Mucosa of descending colon (tissue), 3 donors: ENCODE data around the gene PON2. TPM values are rescaled to one million over a fixed set of nuclear protein-coding genes. Genes with fewer than 3 reads are reported as not detected.

ENCODE experiments used
- ATAC-seq: fragments of 200-7000 bp; cut with Tn5 transposase; one replicate; pipeline ENCODE4 v1.9.1; 2020; ENCODE audit warnings: mild to moderate bottlenecking, moderate library complexity
- DNase-seq, 3 donors: peaks; one replicate each; pipeline ENCODE4 v3.0.0-alpha.2; 2020
- H3K36me3 ChIP-seq: fragments of 200-600 bp; one replicate; pipeline ENCODE4 v1.8.0; 2021; ENCODE audit warnings: low read depth, mild to moderate bottlenecking
- H3K4me1 ChIP-seq: fragments of 200-600 bp; one replicate; pipeline ENCODE4 v1.8.0; 2021; ENCODE audit warnings: low read depth, mild to moderate bottlenecking
- H3K4me3 ChIP-seq: fragments of 200-600 bp; one replicate; pipeline ENCODE4 v1.8.0; 2021; ENCODE audit warnings: mild to moderate bottlenecking
- H3K9me3 ChIP-seq: fragments of 200-600 bp; one replicate; pipeline ENCODE4 v1.8.0; 2021; ENCODE audit warnings: mild to moderate bottlenecking
- CTCF ChIP-seq: fragments of 200-600 bp; IDR thresholded peaks from one replicate; pipeline ENCODE4 v1.8.0; 2022; ENCODE audit warnings: antibody characterized with exemption, mild to moderate bottlenecking
- intact Hi-C, 2 donors: fragments of 100-400 bp; cut with DNase I in 1 of 2; cut with micrococcal nuclease in 1 of 2; formaldehyde crosslinking; loops; one replicate each; pipeline versions ENCODE4 v1.11.0 to v1.11.1; 2022; cut with DNase I, micrococcal nuclease
- total RNA-seq, 3 donors: library from RNA; stranded (reverse); fragmentation: NEBNext Ultra II Directional in 2 of 3; extraction: Animal tissue kit (Norgen Biotek cat#: 25700) in 2 of 3; gene quantifications; one replicate each; pipeline versions ENCODE4 v1.2.1 to v1.2.4, GENCODE V29; 2021 to 2023
- donor health status: DM: no; HTN: no; CAD: no; lungs with moderate emphysema.
- donor health status: DM: no; HTN: no; CAD: no.
- donor health status: DM: no; HTN: yes; CAD: no.

Gene PON2
- total RNA-seq, 3 donors from 2014 or later = 95.9 to 140 (median 129) TPM

- intact Hi-C loops = no loop called here
- H3K4me3 ChIP-seq = no peak overlapping the region
- no peak for TF ChIP-seq CTCF
- no peaks in the 10 kb centered on the region for H3K36me3 ChIP-seq
- no peaks in the 10 kb centered on the region for H3K9me3 ChIP-seq
- DNase-seq (no peak), ATAC-seq (no peak)
- peaks cover 28% of the 10 kb centered on the region for H3K4me1 ChIP-seq
Observed at GRCh38 chr7:95432606-95433005, 2.2 kb downstream of the PON2 start.

DNA sequence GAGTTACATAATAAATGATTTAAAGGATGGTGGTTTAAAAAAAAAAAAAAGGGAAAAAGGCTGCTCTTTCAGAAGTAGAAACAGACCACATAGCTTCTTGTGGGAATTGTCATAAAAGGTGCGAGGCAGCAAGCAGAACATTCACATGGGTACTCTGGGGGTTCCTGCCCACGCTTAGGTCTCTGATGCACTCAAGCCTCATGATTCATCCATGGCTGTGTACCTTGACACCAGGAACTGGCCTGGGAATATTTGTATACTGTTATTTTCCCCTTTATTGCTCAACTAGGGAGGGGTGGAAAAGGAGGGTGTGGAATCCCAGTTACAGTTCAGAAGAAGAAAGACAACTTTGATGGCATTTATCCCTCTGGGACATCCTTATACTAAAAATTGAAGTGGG lies 4.0 kb downstream of the PON2 start:
- H3K9me3 ChIP-seq = no peaks in the 10 kb centered on the region
- peak; percentile 80 for ATAC-seq
- intact Hi-C loops = no loop called here
- DNase-seq = peak in 1 of 3 donors; percentile 47
- H3K4me3 ChIP-seq = no peak overlapping the region
- no peaks in the 10 kb centered on the region for H3K36me3 ChIP-seq
- no peak for TF ChIP-seq CTCF
- peaks cover 22% of the 10 kb centered on the region for H3K4me1 ChIP-seq

- Histone ChIP-seq H3K4me1 (peaks cover 20% of the 10 kb centered on the region), H3K36me3 (no peaks in the 10 kb centered on the region), H3K9me3 (no peaks in the 10 kb centered on the region), H3K4me3 (no peak overlapping the region)
- TF ChIP-seq CTCF = no peak
- ATAC-seq (no peak), DNase-seq (no peak)
- intact Hi-C loops = no loop called here
Observed at GRCh38 chr7:95429241-95429990, 5.4 kb downstream of the PON2 start.

DNA sequence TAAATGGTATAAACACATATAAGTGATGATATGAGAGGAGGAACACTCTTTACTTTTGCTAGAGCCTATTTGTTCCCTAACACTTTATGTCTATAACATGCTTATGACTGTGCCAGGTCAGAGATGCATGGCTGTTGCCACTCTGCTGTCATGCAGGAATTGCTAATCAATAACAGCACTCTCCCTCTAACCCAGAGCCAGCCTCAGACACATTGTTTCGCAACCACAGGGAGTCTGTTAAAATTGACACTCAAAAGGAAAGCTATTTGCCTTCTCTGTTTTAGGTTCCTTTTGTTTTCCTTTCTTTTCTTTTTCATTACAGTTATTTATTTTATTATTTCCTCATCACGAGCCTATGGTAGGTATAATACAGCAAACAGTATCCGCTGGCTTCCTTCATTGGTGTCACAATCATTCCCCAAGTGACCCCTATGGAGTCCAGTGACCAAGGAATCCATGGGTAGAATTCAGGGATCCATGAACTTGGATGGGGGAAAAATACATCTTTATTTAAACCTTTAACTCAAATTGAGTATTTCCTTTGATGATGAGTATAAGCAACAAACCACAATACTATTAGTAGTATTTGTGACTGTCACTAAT lies 6.8 kb downstream of the PON2 start:
- TF ChIP-seq CTCF = no peak
- Histone ChIP-seq H3K4me1 (peaks cover 13% of the 10 kb centered on the region), H3K4me3 (no peak overlapping the region), H3K9me3 (no peaks in the 10 kb centered on the region), H3K36me3 (no peaks in the 10 kb centered on the region)
- intact Hi-C loops = no loop called here
- DNase-seq (no peak), ATAC-seq (no peak)

DNA sequence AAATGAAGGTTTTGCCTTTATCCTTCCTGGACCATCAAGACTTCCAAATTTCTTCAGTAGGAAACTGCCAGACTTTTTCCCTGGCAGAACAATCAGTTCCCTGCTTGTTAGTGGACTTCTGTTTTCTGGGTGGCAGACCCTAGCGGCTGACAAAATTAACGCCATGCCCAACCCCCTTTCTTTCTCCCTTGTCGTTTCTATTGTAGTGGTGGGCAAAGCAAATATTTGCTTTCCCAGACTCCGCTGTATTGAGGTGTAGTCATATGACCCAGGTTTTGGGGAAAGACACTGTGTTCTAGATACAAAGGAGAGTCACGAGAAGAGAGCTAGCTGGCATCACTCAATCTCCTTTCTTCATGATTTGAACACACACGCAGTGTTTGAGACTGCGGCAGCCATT lies 7.7 kb downstream of the PON2 start:
- no peak for TF ChIP-seq CTCF
- no peak for DNase-seq
- Histone ChIP-seq H3K36me3 (no peaks in the 10 kb centered on the region), H3K4me3 (no peak overlapping the region), H3K4me1 (peaks cover 12% of the 10 kb centered on the region), H3K9me3 (no peaks in the 10 kb centered on the region)
- no peak for ATAC-seq
- intact Hi-C loops = no loop called here
